ENCODE data around the gene PGGHG. TPM values are rescaled to one million over a fixed set of nuclear protein-coding genes. Genes with fewer than 3 reads are reported as not detected.
A peak's percentile ranks its signal among the peaks of the same experiment; 100 is the strongest.
"Not testable (repeated sequence)": the region's sequence is repeated elsewhere in the genome, so short reads cannot be mapped to it uniquely, and the experiment has no call there.

PGGHG gene
- total RNA-seq, 2 donors from 2014 or later: 10.6 to 12.9 TPM

DNA sequence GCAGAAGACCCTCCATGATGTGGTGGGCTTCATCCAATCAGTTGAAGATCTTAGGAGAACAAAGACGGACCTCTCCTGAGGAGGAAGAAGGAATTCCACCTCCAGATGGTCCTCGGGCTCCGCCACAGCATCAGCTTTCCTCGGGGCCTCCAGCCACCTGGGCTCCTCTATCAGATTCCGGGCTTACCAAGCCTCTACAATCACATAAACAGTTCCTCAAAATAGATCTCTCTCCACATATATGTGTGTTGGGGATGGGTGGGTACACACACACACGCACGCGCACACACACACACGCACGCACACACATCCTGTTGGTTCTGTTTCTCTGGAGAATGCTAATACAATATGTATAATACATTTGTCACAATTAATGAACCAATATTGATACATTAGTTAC, 29.5 kb upstream of the PGGHG start:
- intact Hi-C loops (cut with DNase I): no loop called here
- Histone ChIP-seq H3K27me3 (no peaks in the 10 kb centered on the region), H3K9ac (ENCODE audit: low read depth in 2 of 2, low read length in 2 of 2) (no peak overlapping the region), H3K27ac (no peak overlapping the region), H3K4me3 (no peak overlapping the region), H3K36me3 (no peaks in the 10 kb centered on the region), H3K9me3 (no peaks in the 10 kb centered on the region), H3K4me1 (no peaks in the 10 kb centered on the region)
- TF ChIP-seq CTCF (IDR thresholded peaks at IDR 0.05): no peak
- no peak for DNase-seq

DNA sequence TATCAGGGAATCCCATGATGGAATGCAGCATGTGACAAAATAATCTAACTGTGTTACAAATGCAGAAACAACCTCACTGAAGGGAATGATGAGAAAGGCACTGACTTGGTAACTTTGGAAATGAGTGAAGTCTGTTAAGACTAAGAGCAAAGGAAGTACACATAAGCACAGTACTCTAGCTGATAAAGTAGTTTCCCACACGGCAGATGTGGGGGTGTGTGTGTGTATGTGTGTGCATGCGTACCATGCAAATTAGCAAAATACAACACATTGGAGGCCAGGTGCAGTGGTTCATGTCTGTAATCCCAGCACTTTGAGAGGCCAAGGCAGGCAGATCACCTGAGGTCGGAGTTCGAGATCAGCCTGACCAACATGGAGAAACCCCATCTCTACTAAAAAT, 27.3 kb upstream of the PGGHG start:
- Histone ChIP-seq H3K9me3 (no peaks in the 10 kb centered on the region), H3K27ac (no peak overlapping the region), H3K9ac (ENCODE audit: low read depth in 2 of 2, low read length in 2 of 2) (no peak overlapping the region), H3K27me3 (no peaks in the 10 kb centered on the region), H3K4me3 (no peak overlapping the region), H3K4me1 (no peaks in the 10 kb centered on the region), H3K36me3 (no peaks in the 10 kb centered on the region)
- DNase-seq: no peak
- no peak for TF ChIP-seq CTCF (IDR thresholded peaks at IDR 0.05)
- intact Hi-C loops (cut with DNase I): no loop called here

- no peak overlapping the region for H3K4me3 ChIP-seq
- no peak overlapping the region for H3K9ac ChIP-seq (ENCODE audit: low read depth in 2 of 2, low read length in 2 of 2)
- H3K36me3 ChIP-seq: no peaks in the 10 kb centered on the region
- no peak for DNase-seq
- no peaks in the 10 kb centered on the region for H3K4me1 ChIP-seq
- no peak overlapping the region for H3K27ac ChIP-seq
- no peak for TF ChIP-seq CTCF (IDR thresholded peaks at IDR 0.05)
- H3K27me3 ChIP-seq: no peaks in the 10 kb centered on the region
- intact Hi-C loops (cut with DNase I): no loop called here
- no peaks in the 10 kb centered on the region for H3K9me3 ChIP-seq
Observed at GRCh38 chr11:266676-267439, 22.1 kb upstream of the PGGHG start.

GRCh38 chr11:267491-267994, 21.4 kb upstream of the PGGHG start:
- no peaks in the 10 kb centered on the region for H3K9me3 ChIP-seq
- H3K9ac ChIP-seq (ENCODE audit: low read depth in 2 of 2, low read length in 2 of 2): peak overlapping the region; percentile 64 to 81
- H3K27ac ChIP-seq: peak overlapping the region; percentile 76
- H3K27me3 ChIP-seq: no peaks in the 10 kb centered on the region
- TF ChIP-seq CTCF (IDR thresholded peaks at IDR 0.05): no peak
- no peaks in the 10 kb centered on the region for H3K4me1 ChIP-seq
- intact Hi-C loops (cut with DNase I): no loop called here
- peak overlapping the region; percentile 15 for H3K4me3 ChIP-seq
- DNase-seq: peak; percentile 56
- no peaks in the 10 kb centered on the region for H3K36me3 ChIP-seq

- H3K9me3 ChIP-seq; H3K9ac ChIP-seq (ENCODE audit: low read depth in 2 of 2, low read length in 2 of 2); H3K36me3 ChIP-seq; intact Hi-C loops (cut with DNase I); H3K4me3 ChIP-seq; H3K4me1 ChIP-seq; H3K27me3 ChIP-seq: not testable (repeated sequence)
- peak; percentile 48 for DNase-seq
- peak overlapping the region; percentile 76 for H3K27ac ChIP-seq
Observed at GRCh38 chr11:268716-269145, 20.2 kb upstream of the PGGHG start.
